Coronary artery (tissue), 2 donors: ENCODE measurements around the gene MINPP1.

Experiments used
- DNase-seq: peaks from one replicate; pipeline ENCODE4 v3.0.0-alpha.2; 2017; ENCODE audit warnings: low spot score
- H3K27ac ChIP-seq, 2 donors: fragments of 200-600 bp; sonication (generic); one replicate each; pipeline ENCODE4 v1.5.1; 2016 to 2019
- H3K4me3 ChIP-seq: fragments of 200-600 bp; sonication (generic); 2 replicates; pipeline ENCODE4 v1.5.1; 2016; ENCODE audit warnings: mild to moderate bottlenecking, moderate library complexity
- TF ChIP-seq, protein P1 (sequence below): fragments of 200-600 bp; sonication (generic); IDR thresholded peaks from one replicate; pipeline ENCODE4 v1.5.1; 2019; ENCODE audit warnings: antibody characterized with exemption

Gene MINPP1

DNA sequence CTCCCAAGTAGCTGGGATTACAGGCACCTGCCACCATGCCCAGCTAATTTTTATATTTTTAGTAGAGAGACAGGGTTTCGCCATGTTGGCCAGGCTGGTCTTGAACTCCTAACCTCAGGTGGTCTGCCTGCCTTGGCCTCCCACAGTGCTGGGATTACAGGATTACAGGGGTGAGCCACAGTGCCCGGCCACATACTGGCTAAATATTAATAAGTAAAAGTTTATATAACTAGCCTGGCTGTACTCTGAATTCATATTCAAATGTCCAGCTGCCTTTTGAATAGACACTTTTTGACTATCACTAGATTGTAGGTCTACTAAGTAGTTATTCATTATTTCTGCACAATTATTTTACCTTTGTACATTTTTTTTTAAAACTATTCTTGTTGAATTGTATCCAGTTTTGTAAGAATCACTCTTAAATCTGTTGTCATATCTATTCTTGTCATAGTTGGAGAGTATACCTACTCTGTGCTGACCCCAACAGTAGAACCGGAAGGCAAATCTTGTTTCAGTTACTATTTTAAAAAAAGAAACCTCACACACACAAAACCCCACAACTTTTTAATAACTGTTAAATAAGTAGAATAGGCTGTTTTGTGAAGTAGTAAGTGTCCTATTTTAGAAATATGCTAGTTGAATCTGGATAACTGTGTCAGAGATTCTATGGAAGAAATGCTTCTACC is 29.6 kb downstream of the MINPP1 start:
- H3K27ac ChIP-seq: peak overlapping the region in 1 of 2 donors; percentile 64
- TF ChIP-seq, protein P1, sequence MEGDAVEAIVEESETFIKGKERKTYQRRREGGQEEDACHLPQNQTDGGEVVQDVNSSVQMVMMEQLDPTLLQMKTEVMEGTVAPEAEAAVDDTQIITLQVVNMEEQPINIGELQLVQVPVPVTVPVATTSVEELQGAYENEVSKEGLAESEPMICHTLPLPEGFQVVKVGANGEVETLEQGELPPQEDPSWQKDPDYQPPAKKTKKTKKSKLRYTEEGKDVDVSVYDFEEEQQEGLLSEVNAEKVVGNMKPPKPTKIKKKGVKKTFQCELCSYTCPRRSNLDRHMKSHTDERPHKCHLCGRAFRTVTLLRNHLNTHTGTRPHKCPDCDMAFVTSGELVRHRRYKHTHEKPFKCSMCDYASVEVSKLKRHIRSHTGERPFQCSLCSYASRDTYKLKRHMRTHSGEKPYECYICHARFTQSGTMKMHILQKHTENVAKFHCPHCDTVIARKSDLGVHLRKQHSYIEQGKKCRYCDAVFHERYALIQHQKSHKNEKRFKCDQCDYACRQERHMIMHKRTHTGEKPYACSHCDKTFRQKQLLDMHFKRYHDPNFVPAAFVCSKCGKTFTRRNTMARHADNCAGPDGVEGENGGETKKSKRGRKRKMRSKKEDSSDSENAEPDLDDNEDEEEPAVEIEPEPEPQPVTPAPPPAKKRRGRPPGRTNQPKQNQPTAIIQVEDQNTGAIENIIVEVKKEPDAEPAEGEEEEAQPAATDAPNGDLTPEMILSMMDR: no peak
- no peak for DNase-seq

DNA sequence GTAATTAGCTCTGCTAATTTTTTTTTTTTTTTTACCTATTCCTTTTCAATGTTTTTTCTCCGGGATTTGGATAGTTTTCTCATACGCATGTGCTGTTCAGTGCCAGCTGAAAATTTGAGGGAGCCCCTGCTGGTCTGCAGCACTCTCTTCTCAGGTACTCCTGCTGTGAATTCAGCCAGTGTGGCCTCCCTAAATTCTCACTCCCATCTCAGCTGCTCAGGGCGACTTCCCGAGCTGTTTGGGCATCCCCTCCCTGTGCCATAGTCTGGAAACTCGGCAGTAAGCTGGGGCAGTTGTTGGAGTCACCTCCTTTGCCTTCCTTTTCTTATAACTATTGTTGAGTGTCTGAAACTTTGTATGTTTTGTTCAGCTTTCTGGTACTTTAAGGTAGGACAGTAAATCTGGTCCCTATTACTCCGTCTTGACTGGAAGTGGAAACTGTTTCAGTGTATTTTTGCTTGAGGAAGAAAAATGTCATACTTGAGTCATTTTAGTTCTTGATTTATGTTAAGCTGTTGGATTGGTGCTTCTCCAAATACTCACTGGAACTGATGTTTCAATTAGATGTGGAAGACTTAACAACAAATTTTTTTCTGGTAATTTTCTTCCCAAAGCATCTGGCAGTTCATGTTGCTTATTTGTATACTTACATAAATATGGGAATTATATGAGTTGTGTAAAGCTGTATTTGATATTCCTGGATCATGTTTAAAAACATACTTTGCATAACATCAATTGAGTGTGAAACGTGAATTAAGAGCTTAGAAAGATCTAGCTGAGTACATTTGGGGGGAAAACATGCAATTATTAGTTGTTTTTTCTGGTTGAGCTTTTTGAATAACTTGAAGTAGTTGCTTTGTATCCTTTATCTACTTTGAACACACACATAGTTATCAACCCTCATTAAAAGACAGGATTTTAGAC is 33.7 kb downstream of the MINPP1 start:
- DNase-seq: no peak
- H3K27ac ChIP-seq: no peak overlapping the region
- no peak overlapping the region for H3K4me3 ChIP-seq
- TF ChIP-seq, protein P1: no peak

More for the DNA sequence above, 29.6 kb downstream of the MINPP1 start:
- no peak overlapping the region for H3K4me3 ChIP-seq

DNA sequence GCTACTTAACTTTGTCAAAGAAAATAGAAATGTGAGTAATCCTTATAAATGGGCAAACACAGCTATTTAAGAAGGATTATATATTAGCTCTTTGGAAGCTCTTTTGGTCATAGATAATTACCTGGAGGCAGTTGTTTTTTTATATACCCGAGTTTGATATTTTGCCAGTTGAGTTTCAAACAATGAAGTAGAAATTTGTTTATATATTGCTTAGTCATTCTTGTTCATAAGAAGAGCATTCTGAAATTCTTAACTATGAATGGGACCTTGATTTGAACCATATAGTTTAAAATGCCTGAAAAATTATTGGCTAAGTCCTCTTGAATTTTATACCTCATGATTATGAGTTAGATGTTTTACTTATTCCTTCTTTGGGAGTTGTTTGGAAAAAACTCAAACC is 36.4 kb downstream of the MINPP1 start:
- H3K27ac ChIP-seq: no peak overlapping the region
- no peak for DNase-seq
- H3K4me3 ChIP-seq: no peak overlapping the region
- TF ChIP-seq, protein P1: no peak

GRCh38 chr10:87544721-87545120 is 40.0 kb downstream of the MINPP1 start:
- DNase-seq: no peak
- no peak overlapping the region for H3K4me3 ChIP-seq
- peak overlapping the region; percentile 18 to 22 for H3K27ac ChIP-seq
- TF ChIP-seq, protein P1: no peak

DNA sequence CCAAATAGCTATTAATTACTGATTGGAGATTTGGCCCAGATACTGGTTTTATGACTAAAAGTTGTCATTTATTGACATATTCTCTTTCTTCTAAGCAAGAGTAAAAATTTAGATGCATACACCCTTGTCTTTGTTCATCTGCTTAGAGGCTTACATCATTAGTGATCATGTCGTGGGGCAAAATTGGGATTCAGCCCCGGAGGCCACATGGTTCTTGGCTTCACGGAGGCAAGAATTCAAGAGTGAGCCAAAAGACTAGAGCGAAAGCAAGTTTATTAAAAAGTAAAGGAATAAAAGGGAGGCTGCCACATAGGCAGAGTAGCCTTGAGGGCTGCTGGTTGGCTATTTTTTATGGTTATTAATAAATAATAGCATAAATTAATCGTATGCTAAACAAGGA is 41.1 kb downstream of the MINPP1 start:
- no peak for DNase-seq
- TF ChIP-seq, protein P1: no peak
- Histone ChIP-seq H3K4me3 (no peak overlapping the region), H3K27ac (peak overlapping the region; percentile 2 to 72)

- Histone ChIP-seq H3K27ac (peak overlapping the region; percentile 2 to 72), H3K4me3 (no peak overlapping the region)
- DNase-seq: no peak
- TF ChIP-seq, protein P1: no peak
These were observed 41.5 kb downstream of the MINPP1 start for GRCh38 chr10:87546210-87546609.
